T-helper 22 cell (primary cell): ENCODE results near the gene BOD1L1.
"Not testable (repeated sequence)": the region's sequence is repeated elsewhere in the genome, so short reads cannot be mapped to it uniquely, and the experiment has no call there.

Experiments
- DNase-seq: peaks from one replicate; pipeline ENCODE4 v3.0.0-alpha.2; 2020; ENCODE audit warnings: low read depth

The BOD1L1 gene

DNA sequence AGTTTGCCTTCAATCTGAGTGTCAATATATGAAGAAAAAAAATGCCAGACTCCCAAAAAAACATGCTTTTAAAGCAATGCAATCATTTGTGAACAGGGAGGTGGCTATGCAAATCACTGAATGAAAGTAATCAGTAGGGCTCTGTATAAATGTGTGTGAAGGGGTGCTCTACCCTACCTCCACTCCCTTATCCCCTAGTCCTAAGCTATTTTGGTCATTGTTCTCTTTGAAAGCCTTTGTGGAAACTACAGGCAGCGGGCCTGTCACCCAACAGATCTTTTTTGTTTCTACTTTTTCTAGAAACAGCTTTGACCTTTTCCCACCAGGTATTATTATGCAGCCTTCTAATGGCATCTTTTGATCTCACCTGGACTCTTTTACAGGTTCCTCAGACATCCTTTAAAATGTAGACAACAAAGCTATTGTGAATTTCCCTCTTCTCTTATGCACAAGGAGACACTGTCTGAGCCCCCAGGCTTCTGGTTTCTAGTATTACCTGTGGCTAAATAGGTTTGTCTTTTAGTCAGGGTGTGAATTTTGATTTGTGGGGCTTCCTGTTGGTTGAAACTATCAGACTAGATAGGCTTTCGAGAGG is 9.2 kb downstream of the BOD1L1 start:
- no peak for DNase-seq

DNA sequence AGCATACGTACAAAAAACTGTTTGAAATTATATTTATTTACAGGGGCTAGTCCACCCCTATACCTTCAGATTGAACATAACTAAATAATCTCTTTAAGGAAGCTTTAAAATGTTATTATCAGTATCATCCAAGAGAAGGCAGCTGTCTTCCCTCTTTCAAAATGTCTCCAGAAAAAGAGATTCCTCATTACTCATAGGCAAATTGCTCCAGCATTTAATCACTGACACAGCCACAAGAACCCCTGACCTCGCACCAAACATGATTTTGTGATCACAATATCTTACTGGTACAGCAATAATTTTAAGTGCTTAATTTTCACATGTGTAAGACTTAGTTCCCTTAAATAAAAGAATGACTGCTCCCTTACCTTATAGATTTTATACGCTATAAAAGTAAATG is 9.7 kb downstream of the BOD1L1 start:
- DNase-seq = no peak

DNA sequence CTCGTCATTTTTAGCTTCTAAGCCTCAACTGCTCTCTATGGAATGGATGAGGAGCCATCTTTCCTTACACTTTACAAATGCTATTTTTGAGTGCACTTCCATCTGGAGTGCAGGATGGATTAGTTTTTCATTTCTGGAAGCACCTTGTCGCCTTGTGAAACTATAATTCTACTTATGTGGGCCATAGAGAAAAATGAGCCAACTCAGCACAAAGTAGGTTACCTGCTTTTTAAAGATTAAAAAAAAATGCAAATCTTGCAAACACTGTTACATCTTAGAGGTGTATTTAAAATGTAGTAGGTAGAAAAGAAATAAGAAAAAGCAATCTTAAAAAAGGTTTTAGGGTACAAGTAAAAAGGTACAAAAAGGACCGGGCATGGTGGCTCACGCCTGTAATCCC is 10.9 kb downstream of the BOD1L1 start:
- DNase-seq = no peak

DNA sequence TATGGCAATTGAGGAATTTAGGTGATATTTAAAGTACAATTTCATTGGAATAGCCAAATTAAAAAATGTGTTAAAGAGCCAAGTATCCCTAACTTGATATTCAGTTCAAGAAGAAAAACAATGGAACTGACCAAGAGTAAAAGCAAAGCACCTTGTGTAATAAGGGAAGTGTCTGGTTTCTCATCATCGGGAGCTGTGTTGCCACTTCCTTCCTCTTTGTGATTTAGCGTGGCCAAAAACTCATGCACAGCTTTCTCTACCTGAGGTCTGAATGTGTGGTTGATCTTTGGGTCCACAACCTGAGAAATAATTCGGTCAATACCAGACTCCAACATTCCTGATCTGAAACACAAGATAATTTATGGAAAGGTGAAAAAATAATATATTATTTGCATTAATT is 12.4 kb downstream of the BOD1L1 start:
- no peak for DNase-seq

DNA sequence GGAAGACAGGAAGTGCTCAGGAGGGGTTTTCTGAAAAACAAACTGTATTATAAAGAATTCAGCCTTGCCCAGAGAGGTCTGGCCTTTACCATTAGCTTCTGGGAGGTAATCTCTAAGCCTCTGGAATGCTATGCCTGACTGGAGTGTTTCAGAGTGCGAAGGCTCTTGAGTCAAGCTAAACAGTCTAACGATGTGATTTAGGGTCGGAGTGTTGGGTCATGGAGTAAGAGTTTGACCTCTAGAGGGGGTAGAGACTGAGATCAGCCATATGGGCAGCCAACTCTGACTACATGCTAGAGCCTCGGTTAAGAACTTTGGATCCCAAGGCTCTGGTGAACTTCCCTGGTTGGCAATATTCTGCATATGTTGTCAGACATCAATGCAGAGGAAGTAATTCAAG is 15.0 kb downstream of the BOD1L1 start:
- no peak for DNase-seq

DNA sequence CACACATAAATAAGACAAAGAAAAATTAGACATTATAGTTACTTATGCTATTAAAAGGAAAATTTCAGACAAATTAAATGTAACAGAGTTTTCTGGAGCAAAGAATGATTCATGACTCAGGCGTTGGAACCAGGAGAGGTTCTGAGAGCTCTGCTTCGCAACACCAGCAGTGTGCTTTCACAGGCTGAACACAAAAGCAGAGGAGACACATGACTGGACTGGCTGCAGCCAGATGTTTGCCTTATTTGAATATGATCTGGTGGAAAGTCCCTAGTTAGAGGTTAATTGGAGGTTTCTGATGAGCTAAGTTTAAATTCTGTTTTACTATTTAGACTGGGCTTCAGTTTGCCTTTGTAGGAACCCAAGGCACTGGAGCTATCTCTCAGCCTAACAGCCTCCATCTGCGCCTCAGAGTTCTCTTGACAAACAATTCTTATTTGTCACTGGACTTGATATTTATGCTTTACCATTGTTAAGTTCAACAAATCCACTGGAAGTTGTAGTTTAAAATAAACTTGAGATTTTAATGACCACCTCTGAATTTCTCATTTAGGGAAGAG is 16.2 kb downstream of the BOD1L1 start:
- no peak for DNase-seq

DNA sequence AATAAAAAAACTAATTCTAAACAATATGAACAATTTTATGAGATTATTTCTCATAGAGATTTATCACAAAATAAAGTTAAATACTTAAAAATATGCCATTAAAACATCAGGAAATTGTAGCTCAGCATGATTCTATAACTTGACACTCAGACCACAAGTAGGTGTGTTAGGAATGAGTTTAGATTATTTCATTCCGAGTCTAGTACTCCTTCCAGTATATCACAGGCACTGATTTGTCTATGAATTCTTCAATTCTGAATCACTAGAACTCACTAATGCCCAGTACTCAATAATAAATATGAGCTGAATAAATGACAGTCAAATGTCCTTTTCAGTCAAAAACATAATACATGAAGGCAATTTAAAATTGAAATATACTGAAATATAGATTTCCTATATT is 22.2 kb downstream of the BOD1L1 start:
- DNase-seq = no peak

DNA sequence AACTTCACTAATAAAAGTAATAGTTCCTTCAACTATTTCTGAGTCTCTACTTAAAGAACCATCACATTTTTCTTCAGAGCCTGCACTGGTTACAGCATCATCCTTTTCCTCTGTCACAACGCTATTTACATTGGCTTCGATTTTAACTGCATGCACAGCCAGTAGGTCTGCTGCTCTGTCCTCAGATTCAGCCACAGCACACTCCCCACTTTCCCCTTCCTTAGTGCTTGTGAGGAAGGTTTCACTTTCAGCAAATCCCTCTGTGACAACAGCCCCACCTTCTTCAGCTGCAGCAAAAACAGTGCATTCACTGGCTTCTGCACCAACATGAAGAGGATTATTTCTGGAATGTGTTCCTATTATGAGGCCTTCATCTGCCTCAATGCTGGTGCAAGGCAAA is 25.7 kb downstream of the BOD1L1 start:
- no peak for DNase-seq

DNA sequence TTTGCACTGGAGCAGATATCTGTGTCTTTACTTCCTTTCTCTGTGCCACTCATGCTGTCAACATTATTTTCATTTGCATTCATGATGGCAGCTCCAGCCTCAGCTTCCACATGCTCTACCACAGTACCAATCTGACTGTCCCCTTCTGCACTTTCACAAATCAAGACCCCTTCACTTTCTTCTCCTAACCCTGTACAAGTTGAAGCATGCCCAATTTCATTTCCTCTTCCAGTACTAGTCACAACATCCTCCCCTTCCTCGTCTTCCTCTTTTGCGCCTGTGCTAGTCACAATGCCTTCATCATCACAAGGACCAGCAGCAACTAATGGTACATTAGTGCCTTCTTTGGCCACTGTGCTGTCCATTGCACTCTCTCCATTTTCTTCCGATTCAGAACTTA is 26.5 kb downstream of the BOD1L1 start:
- DNase-seq = no peak

DNA sequence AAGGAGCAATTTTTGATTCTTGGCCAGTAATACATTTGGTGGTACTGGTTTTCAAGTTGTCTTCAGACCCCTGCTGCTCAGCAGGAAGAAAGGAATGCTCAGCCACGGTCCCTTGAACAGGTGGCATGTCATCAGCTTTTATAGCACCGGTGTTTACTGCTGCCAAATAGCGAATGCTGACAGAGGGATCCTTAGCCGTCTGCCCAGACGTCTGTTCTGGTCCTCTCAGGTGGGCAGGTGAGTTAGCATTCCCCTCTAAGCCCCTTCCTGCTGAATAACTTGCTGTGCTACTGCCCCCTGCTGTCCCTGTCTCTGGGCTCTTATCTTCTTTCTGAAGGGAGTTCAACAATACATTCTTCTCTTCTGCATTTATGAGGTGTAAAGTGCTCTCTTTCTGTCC is 28.4 kb downstream of the BOD1L1 start:
- DNase-seq = no peak

DNA sequence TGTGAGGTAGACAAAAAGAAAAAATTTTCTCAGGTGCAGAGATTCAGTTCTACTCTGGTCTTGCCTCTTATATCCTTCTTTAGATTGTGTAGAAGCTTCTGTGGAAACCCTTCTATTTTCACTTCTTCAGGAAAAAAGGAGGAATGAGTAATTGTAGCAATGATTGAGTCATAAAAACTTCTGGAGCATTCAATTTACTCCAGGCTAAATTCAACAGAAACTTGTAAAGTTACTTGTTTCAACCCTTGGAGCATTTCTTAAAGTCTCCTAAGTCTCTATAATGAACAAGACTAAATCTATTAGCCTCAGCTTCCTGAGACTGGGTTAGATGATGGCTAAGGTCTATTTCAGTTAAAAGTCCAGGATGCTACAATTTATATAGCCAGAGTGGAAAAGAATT is 29.9 kb downstream of the BOD1L1 start:
- no peak for DNase-seq

DNA sequence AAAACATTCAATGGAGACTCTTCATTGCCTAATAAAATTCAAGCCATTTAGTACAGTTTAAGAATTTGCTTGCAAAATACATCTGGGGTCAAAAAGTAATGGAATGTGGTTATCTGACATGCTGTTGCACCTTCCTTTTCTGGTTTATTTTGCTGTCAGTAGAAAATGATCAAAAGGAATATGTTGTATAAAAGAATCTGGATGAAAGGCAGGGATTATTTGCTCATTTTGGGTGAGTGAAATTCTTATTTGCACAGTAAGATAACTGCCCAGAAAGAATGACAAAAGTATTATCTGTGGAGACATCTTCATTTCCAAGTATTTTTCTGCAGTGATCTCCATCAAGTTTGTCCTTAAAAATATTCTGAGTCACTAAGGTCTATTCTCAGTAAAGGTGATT is 30.4 kb downstream of the BOD1L1 start:
- no peak for DNase-seq

DNA sequence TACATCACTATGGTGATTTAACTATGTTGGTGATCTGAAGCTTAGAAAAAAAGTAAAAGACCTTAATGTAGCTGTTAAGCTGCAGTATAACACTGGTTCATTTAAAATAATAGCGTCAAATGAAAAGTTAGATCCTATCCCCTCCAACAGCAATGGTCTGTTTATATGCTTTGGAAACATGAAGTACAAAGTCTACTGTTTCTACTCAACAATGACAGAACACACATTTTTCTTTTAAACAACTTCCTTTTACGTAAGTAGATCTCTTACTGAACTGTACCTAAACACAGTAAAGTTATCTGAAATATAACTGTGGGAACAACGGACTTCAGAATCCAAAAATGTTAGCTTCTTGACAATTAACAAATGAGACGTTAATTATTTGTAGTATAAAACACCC is 35.3 kb downstream of the BOD1L1 start:
- DNase-seq = no peak

DNA sequence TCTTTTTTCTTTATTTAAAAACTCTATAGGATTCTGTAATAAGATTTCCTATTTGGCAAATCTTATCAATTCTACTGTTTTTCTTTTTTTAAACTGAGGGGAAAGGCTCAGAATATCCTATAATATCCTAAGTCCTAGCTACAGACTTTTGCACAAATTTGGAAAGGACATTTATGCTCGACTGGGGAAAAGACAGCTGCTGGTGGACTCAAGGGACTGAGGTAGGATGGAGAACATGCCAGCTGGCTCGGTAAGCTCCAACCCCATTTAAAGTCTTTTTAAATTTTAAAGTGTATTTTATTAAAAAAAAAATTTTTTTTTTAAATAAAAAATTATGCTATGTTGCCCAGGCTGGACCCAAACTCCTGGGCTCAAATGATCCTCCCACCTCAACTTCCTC is 36.8 kb downstream of the BOD1L1 start:
- DNase-seq = no peak

DNA sequence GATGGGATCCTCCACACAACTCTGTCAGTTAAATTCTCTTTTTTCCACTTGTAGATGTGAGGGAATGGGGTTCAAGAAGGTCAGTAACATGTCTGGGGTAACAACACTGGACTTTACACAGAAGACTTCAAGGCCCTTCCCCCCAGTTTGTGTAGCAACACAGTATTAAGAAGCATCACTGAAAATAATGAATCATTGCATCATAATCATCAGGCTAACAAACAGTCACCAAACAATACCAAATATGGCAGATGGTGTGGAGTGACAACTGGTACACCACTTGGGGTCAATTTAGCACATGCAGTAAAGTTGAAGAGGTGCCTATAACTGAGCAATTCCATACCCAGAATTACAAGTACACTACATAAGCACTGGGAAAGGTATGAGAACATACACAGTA is 38.6 kb downstream of the BOD1L1 start:
- no peak for DNase-seq

DNA sequence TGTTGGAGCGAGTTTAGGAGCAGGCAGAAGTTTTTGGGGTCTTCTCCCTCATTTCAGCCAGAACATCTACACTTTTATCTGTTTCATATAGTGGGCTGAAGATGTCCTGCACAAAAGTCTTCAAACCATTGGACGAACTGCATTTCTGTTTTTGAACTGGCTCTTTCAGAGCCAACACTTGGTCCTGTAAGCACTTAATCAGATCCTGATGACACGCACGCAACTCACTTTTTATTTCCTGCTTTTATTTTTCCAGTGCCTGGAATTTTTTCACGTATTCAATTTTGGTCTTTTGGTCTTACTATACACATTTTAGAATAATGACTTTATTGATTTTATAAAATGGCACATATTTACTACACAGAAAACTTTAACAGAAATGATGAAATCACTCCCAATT is 43.0 kb downstream of the BOD1L1 start:
- no peak for DNase-seq

DNA sequence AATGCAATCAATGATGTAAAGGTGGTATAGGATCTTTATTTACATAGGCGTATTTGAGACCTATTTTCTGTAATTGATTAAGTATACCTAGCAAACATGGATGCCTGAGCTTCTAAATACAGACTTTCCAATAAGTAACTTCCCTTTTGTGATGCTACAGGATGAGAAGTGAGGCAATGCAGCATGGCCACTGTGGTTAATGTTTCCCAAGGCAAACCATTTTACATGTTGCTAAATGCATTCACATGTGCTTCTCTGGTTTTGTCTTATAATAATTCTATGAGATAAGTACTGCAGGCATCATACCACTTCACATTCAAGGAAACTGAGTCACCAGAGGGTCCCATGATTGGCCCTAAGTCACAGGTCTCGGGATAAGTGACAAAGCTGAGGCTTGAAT is 47.5 kb downstream of the BOD1L1 start:
- DNase-seq = no peak

DNA sequence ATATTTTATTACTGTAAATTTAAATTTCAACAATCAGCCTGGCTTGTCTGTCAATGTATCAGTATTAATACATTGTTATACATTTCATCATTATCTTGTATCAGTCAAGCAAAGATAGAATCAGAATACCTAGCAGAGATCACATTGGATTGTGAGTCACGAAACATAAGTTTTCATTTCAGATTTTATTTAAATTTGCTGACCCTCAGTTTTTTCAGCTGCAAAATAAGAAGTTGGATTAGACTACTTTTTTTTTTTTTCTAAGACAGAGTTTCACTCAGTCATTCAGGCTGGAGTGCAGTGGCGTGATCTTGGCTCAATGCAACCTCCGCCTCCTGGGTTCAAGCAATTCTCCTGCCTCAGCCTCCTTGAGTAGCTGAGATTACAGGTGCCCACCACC is 49.9 kb downstream of the BOD1L1 start:
- no peak for DNase-seq

DNA sequence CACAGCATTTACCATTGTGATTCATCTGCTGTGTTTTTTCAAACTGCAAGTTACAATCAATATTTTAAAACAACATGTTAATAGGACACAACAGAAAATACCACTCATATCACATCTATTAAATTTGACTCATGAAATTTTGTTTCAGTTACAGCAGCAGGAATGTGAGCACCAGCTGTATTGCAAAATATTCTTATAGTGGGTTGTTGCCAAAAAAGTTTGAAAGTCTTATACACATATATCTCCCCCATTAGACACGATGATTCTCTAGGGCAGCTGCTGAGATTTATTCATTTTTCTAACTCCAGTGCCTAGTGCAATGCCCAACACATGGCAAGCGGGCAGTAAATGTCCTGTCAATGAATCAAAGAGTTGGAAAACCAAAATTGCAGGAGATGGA is 56.6 kb downstream of the BOD1L1 start:
- DNase-seq = no peak

DNA sequence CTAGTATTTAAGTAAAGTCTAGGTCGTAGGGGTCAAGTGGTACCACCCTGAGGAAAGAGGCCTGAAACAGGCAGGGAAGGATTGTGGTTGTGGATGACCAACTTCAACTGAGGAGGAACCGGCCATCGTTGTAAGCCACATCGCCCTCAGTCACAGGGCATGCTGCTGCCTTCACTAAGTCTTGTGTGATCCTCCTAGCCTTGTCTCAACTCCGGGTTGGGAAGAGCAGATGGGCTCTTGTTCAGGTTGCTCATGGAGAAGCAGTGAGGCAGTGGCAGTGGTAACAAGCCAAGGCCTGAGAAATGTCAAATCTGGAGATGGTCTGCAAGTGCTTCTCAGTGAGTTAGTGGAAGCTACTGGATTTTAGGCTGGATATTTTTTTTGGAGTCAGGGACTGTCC is 60.4 kb downstream of the BOD1L1 start:
- no peak for DNase-seq

DNA sequence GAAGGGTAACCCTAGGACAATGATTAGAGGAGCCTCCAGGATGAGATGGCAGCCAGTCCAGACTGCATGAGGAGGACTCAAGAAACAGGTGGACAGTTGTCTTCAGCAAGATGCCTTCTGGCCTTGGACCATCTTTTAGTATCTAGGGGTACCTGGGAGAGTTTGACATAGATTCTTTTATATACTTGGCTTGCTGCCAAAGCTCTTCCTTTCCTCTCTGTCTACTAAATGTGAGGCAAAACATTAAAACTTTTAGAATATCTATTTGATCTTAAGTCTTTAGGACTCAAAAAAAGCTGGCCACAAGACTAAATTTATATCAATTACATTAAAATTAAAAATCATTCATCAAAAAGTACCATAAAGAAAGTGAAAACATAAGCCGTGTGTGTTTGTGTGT is 64.6 kb downstream of the BOD1L1 start:
- no peak for DNase-seq

DNA sequence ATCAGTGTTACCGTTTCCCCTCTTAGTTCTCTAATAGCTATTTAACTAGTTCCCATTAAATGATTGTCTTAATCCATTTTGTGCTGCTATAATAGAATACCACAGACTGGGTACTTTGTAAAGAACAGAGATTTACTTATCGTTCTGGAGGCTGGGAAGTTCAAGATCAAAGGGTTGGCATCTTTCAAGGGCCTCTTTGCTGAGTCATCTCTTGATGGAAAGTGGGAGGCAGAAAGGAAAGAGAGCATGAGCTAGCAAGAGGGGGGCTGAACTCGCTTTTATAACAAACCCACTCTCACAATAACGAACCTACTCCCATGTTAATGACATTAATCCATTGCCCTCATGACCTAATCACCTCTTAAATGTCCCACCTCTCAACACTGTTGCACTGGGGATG is 65.9 kb downstream of the BOD1L1 start:
- DNase-seq = no peak

DNA sequence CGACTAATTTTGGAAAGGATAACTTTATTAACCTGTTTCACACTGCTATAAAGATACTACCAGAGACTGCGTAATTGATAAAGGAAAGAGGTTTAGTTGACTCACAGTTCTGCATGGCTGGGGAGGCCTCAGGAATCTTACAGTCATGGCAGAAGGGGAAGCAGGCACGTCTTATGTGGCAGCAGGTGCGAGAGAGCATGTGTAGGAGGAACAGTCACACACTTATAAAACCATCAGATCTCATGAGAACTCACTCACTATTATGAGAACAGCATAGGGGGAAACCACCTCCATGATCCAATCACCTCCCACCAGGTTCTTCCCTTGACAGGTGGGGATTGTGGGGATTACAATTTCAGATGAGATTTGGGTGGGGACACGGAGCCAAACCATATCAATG is 67.4 kb downstream of the BOD1L1 start:
- not testable (repeated sequence) for DNase-seq

DNA sequence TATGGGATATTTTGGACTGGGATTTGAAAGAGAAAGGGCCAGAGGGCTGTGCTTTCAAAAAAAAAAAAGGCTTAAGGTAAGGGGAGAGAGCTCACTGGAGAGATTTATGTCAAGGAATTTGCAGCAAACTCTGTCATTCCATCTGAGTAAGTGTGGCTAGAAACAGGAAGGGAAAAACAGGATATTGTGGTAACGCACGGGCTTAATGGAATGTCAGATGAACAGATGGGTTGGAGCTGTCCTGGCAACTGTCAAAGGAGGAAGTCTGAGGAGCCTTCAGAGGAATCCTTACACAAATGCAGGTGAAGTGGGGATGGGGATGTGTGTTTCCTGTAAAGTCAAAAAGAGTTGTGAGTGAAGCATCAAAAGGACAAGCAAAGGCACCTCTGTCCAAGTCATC is 68.1 kb downstream of the BOD1L1 start:
- DNase-seq = no peak

DNA sequence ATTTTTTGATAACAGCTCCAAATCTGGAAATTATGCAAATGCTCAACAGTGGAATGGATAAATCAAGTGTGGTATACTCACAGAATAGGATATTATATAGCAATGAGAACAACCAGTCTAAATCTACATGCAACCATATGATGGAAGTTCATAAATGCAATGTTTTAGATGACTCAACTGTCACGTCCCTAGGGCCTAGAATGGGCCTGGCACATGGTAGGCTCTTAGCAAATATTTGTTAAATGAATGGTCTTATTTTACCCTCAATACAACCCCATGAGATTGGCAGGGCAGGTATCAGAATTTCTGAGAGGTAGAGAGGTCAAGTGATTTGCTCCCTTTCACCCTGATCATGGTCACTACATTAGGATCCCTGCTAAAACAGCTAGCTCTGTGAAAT is 68.6 kb downstream of the BOD1L1 start:
- DNase-seq = no peak
